H1 (cell line): ENCODE results near the gene ORAI3. TPM values are rescaled to one million over a fixed set of nuclear protein-coding genes. Genes with fewer than 3 reads are reported as not detected.

Source experiments
- CTCF ChIA-PET: fragments of 300-600 bp; sonication (Branson Sonifier 250); formaldehyde crosslinking; loops from one replicate; lab custom pipeline; 2021; ENCODE audit not compliant: partially characterized antibody; lab: Charles Lee
- POLR2A ChIA-PET: fragments of 300-600 bp; sonication (Branson Sonifier 250); formaldehyde crosslinking; loops from one replicate; lab custom pipeline; 2021; ENCODE audit warnings: inconsistent platforms; ENCODE audit not compliant: partially characterized antibody; lab: Charles Lee
- DNase-seq, 2 experiments: peaks; one replicate each; pipeline versions ENCODE4 v3.0.0 to v3.0.0-alpha.2; 2010 to 2022; ENCODE audit warnings: low spot score in 2 of 2, low read depth in 1 of 2, mixed read lengths in 1 of 2
- FAIRE-seq: peaks from 2 replicates; lab custom pipeline; 2011; peaks lifted over from hg19 to GRCh38; lab: Jason Lieb, UNC
- H2AFZ ChIP-seq: 2 replicates; pipeline ENCODE4 v1.8.1; 2012; ENCODE audit warnings: low read length, inconsistent platforms
- H2AK5ac ChIP-seq: 2 replicates; pipeline ENCODE4 v1.6.1; 2013; ENCODE audit warnings: low read depth, low read length
- H2BK120ac ChIP-seq: replicated peaks from 2 replicates; pipeline ENCODE3; 2013; ENCODE audit warnings: low read depth, low read length, inconsistent platforms
- H2BK12ac ChIP-seq: 2 replicates; pipeline ENCODE4 v1.6.1; 2013; ENCODE audit warnings: low read depth, low read length
- H2BK15ac ChIP-seq: 2 replicates; pipeline ENCODE4 v1.6.1; 2013; ENCODE audit warnings: low read length
- H2BK20ac ChIP-seq: 2 replicates; pipeline ENCODE4 v1.6.1; 2013; ENCODE audit warnings: low read length
- H2BK5ac ChIP-seq: 2 replicates; pipeline ENCODE4 v1.6.1; 2013; ENCODE audit warnings: low read depth, low read length
- H3K14ac ChIP-seq: 2 replicates; pipeline ENCODE4 v1.6.1; 2013; ENCODE audit warnings: inconsistent platforms; ENCODE audit not compliant: insufficient read length
- H3K18ac ChIP-seq: 2 replicates; pipeline ENCODE4 v1.6.1; 2013; ENCODE audit warnings: low read length; ENCODE audit errors: extremely low read depth
- H3K23ac ChIP-seq: 2 replicates; pipeline ENCODE4 v1.6.1; 2013; ENCODE audit warnings: inconsistent platforms; ENCODE audit not compliant: insufficient read length
- H3K23me2 ChIP-seq: 2 replicates; pipeline ENCODE4 v1.6.1; 2013; ENCODE audit warnings: low read depth, low read length
- H3K27ac ChIP-seq: 2 replicates; pipeline ENCODE4 v1.6.1; 2011; ENCODE audit warnings: low read depth, low read length, inconsistent platforms
- H3K27me3 ChIP-seq, 4 experiments: replicated peaks in 1 of 4; 1 replicate in 1 of 4; 2 replicates in 3 of 4; pipeline versions ENCODE4 v1.6.1 to v1.8.1; 2011 to 2013; ENCODE audit warnings: low read length in 3 of 4, mild to moderate bottlenecking in 3 of 4, inconsistent platforms in 2 of 4, mixed read lengths in 2 of 4, moderate library complexity in 1 of 4; ENCODE audit not compliant: control insufficient read depth in 3 of 4, insufficient read depth in 3 of 4; ENCODE audit errors: extremely low read depth in 1 of 4
- H3K36me3 ChIP-seq, 4 experiments: 2 replicates each; pipeline versions ENCODE4 v1.6.1 to v1.8.1; 2011 to 2013; ENCODE audit warnings: mild to moderate bottlenecking in 4 of 4, low read length in 3 of 4, moderate library complexity in 2 of 4, control low read depth in 1 of 4, inconsistent platforms in 1 of 4; ENCODE audit not compliant: insufficient read depth in 4 of 4, control insufficient read depth in 2 of 4
- H3K4ac ChIP-seq: replicated peaks from 2 replicates; pipeline ENCODE3; 2013; ENCODE audit warnings: low read length, low read depth, mixed read lengths, inconsistent platforms; ENCODE audit not compliant: insufficient read length
- H3K4me1 ChIP-seq, 4 experiments: replicated peaks in 1 of 4; 1 replicate in 1 of 4; 2 replicates in 3 of 4; pipeline versions ENCODE4 v1.6.1 to v1.8.1; 2011 to 2013; ENCODE audit warnings: low read length in 3 of 4, inconsistent platforms in 2 of 4, mixed read lengths in 1 of 4; ENCODE audit not compliant: insufficient read depth in 4 of 4, control insufficient read depth in 3 of 4
- H3K4me2 ChIP-seq, 2 experiments: 2 replicates each; pipeline versions ENCODE4 v1.6.1 to v1.8.1; 2011 to 2013; ENCODE audit warnings: low read depth in 2 of 2, low read length in 2 of 2, control low read depth in 1 of 2, inconsistent platforms in 1 of 2, mild to moderate bottlenecking in 1 of 2; ENCODE audit not compliant: insufficient read depth in 1 of 2
- H3K4me3 ChIP-seq, 4 experiments: fragments of 200-600, 300-600 bp in 1 of 4; sonication (generic), shearing (Covaris generic), sonication (Bioruptor Twin) in 1 of 4; 2 replicates each; pipeline versions ENCODE4 v1.5.1 to v1.8.1; 2011 to 2016; ENCODE audit warnings: low read length in 4 of 4, low read depth in 3 of 4, control low read depth in 2 of 4, inconsistent platforms in 2 of 4, mild to moderate bottlenecking in 2 of 4, mixed read lengths in 1 of 4, moderate library complexity in 1 of 4; ENCODE audit not compliant: insufficient read depth in 2 of 4; ENCODE audit errors: extremely low read depth in 1 of 4
- H3K56ac ChIP-seq: replicated peaks from 2 replicates; pipeline ENCODE3; 2013; ENCODE audit warnings: low read depth, mild to moderate bottlenecking, mixed read lengths, low read length, inconsistent platforms; ENCODE audit not compliant: insufficient read length
- H3K79me1 ChIP-seq: 2 replicates; pipeline ENCODE4 v1.6.1; 2013; ENCODE audit warnings: low read depth, low read length, control low read depth
- H3K79me2 ChIP-seq, 2 experiments: 2 replicates each; pipeline versions ENCODE4 v1.6.1 to v1.8.1; 2012 to 2013; ENCODE audit warnings: low read length in 2 of 2, mild to moderate bottlenecking in 2 of 2, inconsistent platforms in 1 of 2; ENCODE audit not compliant: insufficient read depth in 2 of 2, control insufficient read depth in 1 of 2
- H3K9ac ChIP-seq, 4 experiments: replicated peaks in 1 of 4; 1 replicate in 1 of 4; 2 replicates in 3 of 4; pipeline versions ENCODE4 v1.6.1 to v1.8.1; 2011 to 2013; ENCODE audit warnings: low read depth in 3 of 4, low read length in 3 of 4, control low read depth in 2 of 4, mild to moderate bottlenecking in 2 of 4, moderate library complexity in 2 of 4, inconsistent platforms in 1 of 4; ENCODE audit errors: extremely low read depth in 1 of 4
- H3K9me3 ChIP-seq, 2 experiments: 2 replicates each; pipeline versions ENCODE4 v1.6.1 to v1.8.1; 2012 to 2013; ENCODE audit warnings: mild to moderate bottlenecking in 2 of 2, moderate library complexity in 2 of 2, control low read depth in 1 of 2, inconsistent platforms in 1 of 2, low read depth in 1 of 2, low read length in 1 of 2, mixed read lengths in 1 of 2; ENCODE audit not compliant: insufficient read depth in 2 of 2
- H4K20me1 ChIP-seq, 2 experiments: replicated peaks in 1 of 2; 2 replicates each; pipeline versions ENCODE3 to v1.8.1; 2011 to 2013; ENCODE audit warnings: inconsistent platforms in 2 of 2, low read length in 2 of 2, mild to moderate bottlenecking in 1 of 2; ENCODE audit not compliant: insufficient read depth in 2 of 2, control insufficient read depth in 1 of 2
- H4K5ac ChIP-seq: 2 replicates; pipeline ENCODE4 v1.6.1; 2013; ENCODE audit warnings: low read length, low read depth, mixed read lengths, inconsistent platforms; ENCODE audit not compliant: insufficient read length
- H4K8ac ChIP-seq: 2 replicates; pipeline ENCODE4 v1.8.0; 2013; ENCODE audit warnings: mild to moderate bottlenecking, moderate library complexity, low read length, inconsistent platforms; ENCODE audit not compliant: insufficient read depth; ENCODE audit errors: extremely low read depth
- H4K91ac ChIP-seq: replicated peaks from 2 replicates; pipeline ENCODE3; 2013; ENCODE audit warnings: low read length, mixed read lengths, inconsistent platforms; ENCODE audit not compliant: insufficient read length
- CBX5 ChIP-seq: fragments of 300-800, 300-1000 bp; sonication (generic); IDR thresholded peaks from 2 replicates; pipeline ENCODE4 v1.7.1; 2016; ENCODE audit warnings: antibody characterized with exemption, low read length, low read depth
- CBX8 ChIP-seq: fragments of 300-800, 300-1000 bp; sonication (generic); IDR thresholded peaks from 2 replicates; pipeline ENCODE4 v1.7.1; 2016; ENCODE audit warnings: low read depth, low read length, borderline replicate concordance
- CEBPB ChIP-seq: IDR thresholded peaks from 2 replicates; pipeline ENCODE4 v1.6.1; 2012; ENCODE audit warnings: low read depth, low read length
- CHD1 ChIP-seq: IDR thresholded peaks from 2 replicates; pipeline ENCODE4 v1.6.1; 2012; ENCODE audit warnings: low read depth, low read length, improper control_type of control experiment
- CTCF ChIP-seq, 3 experiments: IDR thresholded peaks; 1 replicate in 2 of 3; 2 replicates in 1 of 3; pipeline versions ENCODE4 v1.5.1 to v1.6.1; 2011; ENCODE audit warnings: low read length in 3 of 3, mild to moderate bottlenecking in 3 of 3, inconsistent platforms in 2 of 3, low read depth in 1 of 3, moderate library complexity in 1 of 3; ENCODE audit not compliant: insufficient read depth in 1 of 3; ENCODE audit errors: control extremely low read depth in 1 of 3
- NANOG ChIP-seq: IDR thresholded peaks from 2 replicates; pipeline ENCODE4 v1.6.1; 2011; ENCODE audit warnings: low read length, low read depth, mild to moderate bottlenecking, inconsistent platforms; ENCODE audit not compliant: insufficient read depth, poor library complexity, severe bottlenecking
- POLR2A ChIP-seq, 2 experiments: IDR thresholded peaks; 1 replicate in 1 of 2; 2 replicates in 1 of 2; pipeline ENCODE4 v1.6.1; 2011; ENCODE audit warnings: low read depth in 2 of 2, low read length in 2 of 2, mild to moderate bottlenecking in 2 of 2; ENCODE audit errors: control extremely low read depth in 1 of 2
- RAD21 ChIP-seq, 2 experiments: IDR thresholded peaks in 1 of 2; conservative IDR thresholded peaks in 1 of 2; 2 replicates each; pipeline ENCODE4 v1.6.1; 2011; ENCODE audit warnings: low read depth in 2 of 2, low read length in 2 of 2, improper control_type of control experiment in 1 of 2, inconsistent platforms in 1 of 2, mild to moderate bottlenecking in 1 of 2, moderate library complexity in 1 of 2
- WGBS, 2 experiments: shearing (Covaris generic) in 1 of 2; methylation state at CpG; one replicate each; pipeline versions ENCODE4 v1.1.6 to v1.1.7; 2013 to 2015; ENCODE audit warnings: low lambda C conversion rate in 2 of 2, mixed read lengths in 2 of 2, inconsistent platforms in 1 of 2, low coverage in 1 of 2, missing lambda C conversion rate in 1 of 2; ENCODE audit not compliant: insufficient replicate concordance in 2 of 2, insufficient coverage in 1 of 2, insufficient read length in 1 of 2; ENCODE audit errors: extremely low coverage in 1 of 2, missing lambda C conversion rate in 1 of 2; 5-methylcytosine and 5-hydroxymethylcytosine counted together
- polyA plus RNA-seq, 7 experiments: library from polyadenylated mRNA; depleted of rRNA in 3 of 7; stranded (reverse) in 5 of 7; unstranded in 2 of 7; fragments of >200 nt in 5 of 7; fragments of 200-250 nt in 2 of 7; gene quantifications; 1 replicate in 5 of 7; 2 replicates in 1 of 7; 4 replicates in 1 of 7; pipeline versions ENCODE4 v1.2.1 to v1.2.3, GENCODE V29; 2011 to 2013; ENCODE audit warnings: missing spikeins in 2 of 7, mixed read lengths in 2 of 7
- total RNA-seq: library from RNA; stranded (reverse); fragmentation: NEBNext Ultra II Directional; extraction: Animal tissue kit (Norgen Biotek cat#: 25700); gene quantifications from 2 replicates; pipeline ENCODE4 v1.2.1, GENCODE V29; 2021

The ORAI3 gene
- total and polyA plus RNA-seq, 2 of the 8 experiments (the other 6 are each of a cell fraction or from before 2014, with no cell fraction given), result 8.7 to 24.5 TPM

GRCh38 chr16:30977502-30977901 is 28.6 kb downstream of the ORAI3 start:
- ChIA-PET CTCF (interaction anchor here (0.7 to 4.7 kb wide), 16 partner anchors 9 to 212 kb away, joined by 3 to 26 read pairs (median 5); no protein-coding TSS in a partner anchor), POLR2A (interaction anchor here (0.5 to 2.3 kb wide), 9 partner anchors 8 to 266 kb away, joined by 3 to 9 read pairs (median 3); partner anchors contain the start of genes HSD3B7 and SETD1A)
- peak; percentile 60 for FAIRE-seq
- Histone ChIP-seq H3K4me3 (no peak overlapping the region), H3K23me2 (peaks cover 2% of the 10 kb centered on the region; the same call in 1 of the 2 replicates), H4K5ac (no peak overlapping the region), H3K18ac (no peak overlapping the region), H3K4ac (no peak overlapping the region), H3K14ac (no peak overlapping the region), H3K23ac (no peak overlapping the region), H3K79me1 (no peaks in the 10 kb centered on the region; the same call in 1 of the 2 replicates), H2BK12ac (no peak overlapping the region), H2BK20ac (no peak overlapping the region), H4K8ac (no peak overlapping the region), H3K9ac (no peak overlapping the region), H3K9me3 (no peaks in the 10 kb centered on the region), H2BK5ac (no peak overlapping the region), H2BK120ac (no peak overlapping the region), H3K27me3 (no peaks in the 10 kb centered on the region), H2BK15ac (no peak overlapping the region), H3K4me2 (no peak overlapping the region), H3K79me2 (no peaks in the 10 kb centered on the region), H3K4me1 (no peaks in the 10 kb centered on the region), H3K36me3 (peaks cover 16 to 45% (median 38%) of the 10 kb centered on the region in 4 experiments), H4K91ac (no peak overlapping the region), H3K27ac (no peak overlapping the region), H3K56ac (no peak overlapping the region), H4K20me1 (peaks cover 1 to 19% of the 10 kb centered on the region in 2 experiments), H2AFZ (no peak overlapping the region), H2AK5ac (no peak overlapping the region)
- TF ChIP-seq CEBPB (no peak), CHD1 (no peak), NANOG (no peak), CBX5 (no peak), RAD21 (IDR thresholded peaks at IDR 0.05 in 1 of 2, conservative IDR thresholded peaks at IDR 0.05 in 1 of 2; ENCODE audit: low read depth in 2 of 2, low read length in 2 of 2) (peak; percentile 62 to 64), POLR2A (IDR thresholded peaks at IDR 0.05; ENCODE audit: control extremely low read depth in 1 of 2, low read depth in 2 of 2, low read length in 2 of 2) (no peak), CTCF (IDR thresholded peaks at IDR 0.05; ENCODE audit: control extremely low read depth in 1 of 3, insufficient read depth in 1 of 3, low read depth in 1 of 3, low read length in 3 of 3) (peak; percentile 77 to 96 (median 89)), CBX8 (no peak)
- 78% methylated on average over 17 of the region's 17 CpGs; no CpG with 5 or more reads in 1 of the 2 experiments for WGBS, 2 experiments
- peak in 1 of 2 experiments; percentile 86 for DNase-seq
